Neutrophil (primary cell): Measurements from ENCODE around the gene PRR5L.

Experiments used
- H3K27ac ChIP-seq: fragments of 200-600 bp; sonication (generic); 2 replicates; pipeline ENCODE4 v1.5.1; 2016; ENCODE audit warnings: mild to moderate bottlenecking, moderate library complexity
- H3K27me3 ChIP-seq: fragments of 200-600 bp; sonication (generic); 2 replicates; pipeline ENCODE4 v1.6.0; 2016; ENCODE audit warnings: mild to moderate bottlenecking
- H3K36me3 ChIP-seq: fragments of 200-600 bp; sonication (generic); 2 replicates; pipeline ENCODE4 v1.5.1; 2017
- H3K4me1 ChIP-seq, 2 experiments: fragments of 200-600 bp in 1 of 2; sonication (generic) in 1 of 2; 1 replicate in 1 of 2; 2 replicates in 1 of 2; pipeline versions ENCODE4 v1.5.1 to v1.6.1; 2013 to 2016; ENCODE audit warnings: low read depth in 1 of 2, low read length in 1 of 2, mild to moderate bottlenecking in 1 of 2, moderate library complexity in 1 of 2; ENCODE audit not compliant: control insufficient read depth in 1 of 2, insufficient read depth in 1 of 2
- H3K4me3 ChIP-seq, 2 experiments: fragments of 200-600 bp in 1 of 2; sonication (generic) in 1 of 2; 1 replicate in 1 of 2; 2 replicates in 1 of 2; pipeline ENCODE4 v1.5.1; 2013 to 2016; ENCODE audit warnings: low read depth in 1 of 2, low read length in 1 of 2, mild to moderate bottlenecking in 1 of 2, moderate library complexity in 1 of 2
- H3K9me3 ChIP-seq: fragments of 200-600 bp; sonication (generic); 2 replicates; pipeline ENCODE4 v1.5.1; 2016
- TF ChIP-seq, protein P1 (sequence below): fragments of 200-600 bp; sonication (generic); IDR thresholded peaks from 2 replicates; pipeline ENCODE4 v1.5.1; 2016; ENCODE audit warnings: antibody characterized with exemption

The PRR5L gene

GRCh38 chr11:36308577-36308976, 12.5 kb downstream of the PRR5L start:
- H3K9me3 ChIP-seq: no peaks in the 10 kb centered on the region
- no peaks in the 10 kb centered on the region for H3K36me3 ChIP-seq

DNA sequence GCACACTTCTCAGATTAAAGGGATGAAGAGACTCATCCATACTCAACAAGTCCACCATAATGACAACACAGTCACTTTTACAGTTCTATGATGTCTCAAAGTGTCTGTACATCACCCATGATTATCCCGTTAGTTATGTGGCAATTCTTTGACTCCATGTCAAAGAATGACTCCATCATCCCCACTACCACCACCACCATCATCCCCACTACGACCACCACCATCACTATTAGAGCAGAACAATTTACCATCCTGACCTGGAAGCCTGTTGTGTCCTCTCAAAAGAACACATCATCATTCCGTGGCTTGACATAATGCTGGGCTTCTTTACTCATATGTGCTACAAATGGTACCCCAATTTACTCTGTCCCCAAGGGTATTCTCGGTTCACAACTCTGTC, 13.7 kb downstream of the PRR5L start:
- Histone ChIP-seq H3K27ac (no peak overlapping the region), H3K27me3 (peaks cover 12% of the 10 kb centered on the region), H3K9me3 (no peaks in the 10 kb centered on the region), H3K4me3 (no peak overlapping the region), H3K4me1 (peaks cover 4 to 10% of the 10 kb centered on the region in 2 experiments), H3K36me3 (no peaks in the 10 kb centered on the region)
- TF ChIP-seq, protein P1, sequence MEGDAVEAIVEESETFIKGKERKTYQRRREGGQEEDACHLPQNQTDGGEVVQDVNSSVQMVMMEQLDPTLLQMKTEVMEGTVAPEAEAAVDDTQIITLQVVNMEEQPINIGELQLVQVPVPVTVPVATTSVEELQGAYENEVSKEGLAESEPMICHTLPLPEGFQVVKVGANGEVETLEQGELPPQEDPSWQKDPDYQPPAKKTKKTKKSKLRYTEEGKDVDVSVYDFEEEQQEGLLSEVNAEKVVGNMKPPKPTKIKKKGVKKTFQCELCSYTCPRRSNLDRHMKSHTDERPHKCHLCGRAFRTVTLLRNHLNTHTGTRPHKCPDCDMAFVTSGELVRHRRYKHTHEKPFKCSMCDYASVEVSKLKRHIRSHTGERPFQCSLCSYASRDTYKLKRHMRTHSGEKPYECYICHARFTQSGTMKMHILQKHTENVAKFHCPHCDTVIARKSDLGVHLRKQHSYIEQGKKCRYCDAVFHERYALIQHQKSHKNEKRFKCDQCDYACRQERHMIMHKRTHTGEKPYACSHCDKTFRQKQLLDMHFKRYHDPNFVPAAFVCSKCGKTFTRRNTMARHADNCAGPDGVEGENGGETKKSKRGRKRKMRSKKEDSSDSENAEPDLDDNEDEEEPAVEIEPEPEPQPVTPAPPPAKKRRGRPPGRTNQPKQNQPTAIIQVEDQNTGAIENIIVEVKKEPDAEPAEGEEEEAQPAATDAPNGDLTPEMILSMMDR: no peak

More at GRCh38 chr11:36308577-36308976, 12.5 kb downstream of the PRR5L start:
- no peak overlapping the region for H3K27ac ChIP-seq
- TF ChIP-seq, protein P1: no peak
- no peak overlapping the region for H3K4me3 ChIP-seq
- H3K4me1 ChIP-seq: peaks cover 4 to 10% of the 10 kb centered on the region in 2 experiments
- peaks cover 7% of the 10 kb centered on the region for H3K27me3 ChIP-seq

GRCh38 chr11:36311926-36312595, 16.0 kb downstream of the PRR5L start:
- Histone ChIP-seq H3K4me1 (peaks cover 0 to 10% of the 10 kb centered on the region in 2 experiments), H3K36me3 (no peaks in the 10 kb centered on the region), H3K9me3 (no peaks in the 10 kb centered on the region), H3K4me3 (no peak overlapping the region), H3K27ac (no peak overlapping the region), H3K27me3 (peaks cover 12% of the 10 kb centered on the region)
- TF ChIP-seq, protein P1: no peak

DNA sequence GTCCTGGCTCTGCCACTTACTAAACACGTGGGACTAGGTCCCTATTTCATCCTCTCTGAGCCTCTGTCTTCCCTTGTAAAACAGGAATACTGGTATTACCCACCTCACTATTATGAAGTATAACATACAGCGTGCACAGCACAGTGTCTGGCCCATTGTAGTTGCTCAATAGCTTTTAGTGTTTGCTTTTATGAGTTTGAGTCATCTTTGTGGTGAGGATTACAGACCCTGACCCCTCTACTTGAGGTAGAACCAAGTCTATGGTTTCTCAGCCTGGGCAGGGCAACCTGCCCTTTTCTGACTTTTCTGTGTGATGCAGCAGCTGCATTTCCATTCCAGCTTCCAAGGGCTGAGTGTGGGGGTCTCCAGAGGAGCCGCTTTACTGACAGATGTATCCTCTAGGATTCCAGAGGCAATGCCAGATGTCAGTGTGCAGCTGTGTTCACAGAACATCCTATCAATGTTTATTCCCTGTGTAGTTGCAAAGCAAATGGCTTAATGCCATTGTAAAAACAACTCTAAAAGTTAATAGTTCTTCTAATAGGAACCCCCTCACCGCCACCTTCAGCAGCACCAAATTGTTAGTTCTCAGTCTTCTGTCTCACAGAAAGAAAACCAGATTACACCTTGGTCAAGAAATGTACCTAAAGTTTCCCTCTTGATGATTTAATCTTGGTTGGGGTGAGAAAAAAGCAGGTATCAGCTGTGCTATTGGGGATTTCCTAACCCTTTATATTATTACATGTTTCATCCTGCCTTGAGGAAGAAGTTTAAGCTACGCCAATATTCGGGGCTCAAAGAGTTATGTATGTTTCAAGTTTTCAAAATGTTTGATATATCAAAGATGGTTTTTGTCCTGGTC, 16.8 kb downstream of the PRR5L start:
- Histone ChIP-seq H3K27ac (no peak overlapping the region), H3K4me1 (peaks cover 0 to 10% of the 10 kb centered on the region in 2 experiments), H3K36me3 (no peaks in the 10 kb centered on the region), H3K4me3 (no peak overlapping the region), H3K27me3 (peaks cover 12% of the 10 kb centered on the region), H3K9me3 (no peaks in the 10 kb centered on the region)
- TF ChIP-seq, protein P1: no peak

DNA sequence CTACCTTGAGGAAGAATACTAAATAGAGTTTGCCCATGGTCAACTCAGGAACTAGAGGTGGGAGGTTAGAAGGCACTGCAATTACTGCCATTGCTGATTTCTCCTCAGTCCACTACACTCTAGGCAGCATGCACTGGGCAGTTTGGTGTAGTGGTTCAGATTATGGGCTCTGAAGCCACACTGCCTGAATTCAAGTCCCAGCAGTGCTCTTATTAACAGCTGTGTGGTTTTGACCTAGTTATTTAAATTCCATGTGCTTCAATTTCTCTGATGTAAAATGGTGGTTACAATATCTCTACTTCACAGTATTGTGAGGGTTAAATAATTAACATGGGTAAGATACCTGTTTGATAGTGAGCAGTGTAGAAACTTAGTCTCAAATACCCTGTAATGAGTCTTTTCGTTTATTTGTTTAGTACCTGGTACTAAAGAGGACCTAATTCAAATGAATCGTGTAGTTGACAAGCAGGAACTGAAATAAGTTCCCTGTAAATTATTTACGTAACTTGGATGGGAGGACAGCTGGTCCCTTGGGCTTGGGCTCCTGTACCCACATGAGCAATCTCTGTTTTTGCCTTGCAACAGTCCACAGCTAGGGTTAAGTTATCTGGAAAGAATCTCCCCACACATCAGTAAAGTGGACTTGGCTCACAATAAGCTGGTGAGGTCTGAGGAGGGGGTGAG, 17.8 kb downstream of the PRR5L start:
- Histone ChIP-seq H3K27ac (no peak overlapping the region), H3K36me3 (no peaks in the 10 kb centered on the region), H3K4me1 (peaks cover 0 to 10% of the 10 kb centered on the region in 2 experiments), H3K27me3 (peaks cover 12% of the 10 kb centered on the region), H3K9me3 (no peaks in the 10 kb centered on the region), H3K4me3 (no peak overlapping the region)
- TF ChIP-seq, protein P1: no peak
